Activated T-cell treated with anti-CD3 and anti-CD28 coated beads for 24 hours (primary cell): ENCODE data around the gene APOL2.
A peak's percentile ranks its signal among the peaks of the same experiment; 100 is the strongest.
"Not testable (repeated sequence)": the region's sequence is repeated elsewhere in the genome, so short reads cannot be mapped to it uniquely, and the experiment has no call there.

Experiments
- DNase-seq: peaks from one replicate; pipeline ENCODE4 v3.0.0-alpha.2; 2020; ENCODE audit warnings: low read depth

The APOL2 gene

DNA sequence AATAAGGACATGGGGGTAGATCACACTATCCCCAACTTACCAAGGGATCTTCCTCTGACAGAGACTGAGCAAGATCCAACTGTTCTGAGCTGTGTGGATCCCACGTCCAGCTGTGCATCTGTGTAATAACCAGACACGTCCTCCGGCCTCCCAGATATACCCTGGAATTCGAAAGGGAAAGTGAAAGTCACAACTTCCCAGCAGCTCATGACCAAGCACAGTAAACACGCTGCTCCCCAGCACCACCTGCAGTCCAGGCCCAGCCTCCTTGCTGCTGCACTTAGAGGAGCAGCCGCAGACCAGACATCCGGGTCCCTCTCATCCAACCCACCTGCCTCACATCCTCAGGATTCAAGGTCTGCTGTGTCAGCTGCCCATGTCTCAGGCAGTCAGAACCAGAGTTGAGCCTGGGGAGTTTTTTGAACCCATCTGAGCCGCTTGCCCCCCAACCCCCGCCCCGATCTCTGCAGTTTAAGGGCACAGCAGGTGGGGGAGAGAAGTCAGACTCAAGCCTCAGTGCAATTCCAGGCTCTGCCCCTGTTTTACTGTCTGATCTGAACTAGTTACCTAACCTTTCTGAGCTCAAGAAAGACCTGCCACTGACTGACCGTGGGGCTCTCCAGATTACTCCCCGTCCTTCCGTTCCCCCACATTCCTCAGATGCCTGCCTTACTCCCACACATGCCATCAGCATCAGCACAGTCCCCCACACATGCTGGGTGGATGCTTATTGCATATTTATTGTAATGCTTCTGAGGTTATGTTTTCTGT, at the start of gene APOL2:
Gene APOL2 (minus strand): TSS at position 127 of the 771 bp plus-strand sequence. CDS start 6,365 bp downstream, outside the sequence.
- DNase-seq, result peak; percentile 85

DNA sequence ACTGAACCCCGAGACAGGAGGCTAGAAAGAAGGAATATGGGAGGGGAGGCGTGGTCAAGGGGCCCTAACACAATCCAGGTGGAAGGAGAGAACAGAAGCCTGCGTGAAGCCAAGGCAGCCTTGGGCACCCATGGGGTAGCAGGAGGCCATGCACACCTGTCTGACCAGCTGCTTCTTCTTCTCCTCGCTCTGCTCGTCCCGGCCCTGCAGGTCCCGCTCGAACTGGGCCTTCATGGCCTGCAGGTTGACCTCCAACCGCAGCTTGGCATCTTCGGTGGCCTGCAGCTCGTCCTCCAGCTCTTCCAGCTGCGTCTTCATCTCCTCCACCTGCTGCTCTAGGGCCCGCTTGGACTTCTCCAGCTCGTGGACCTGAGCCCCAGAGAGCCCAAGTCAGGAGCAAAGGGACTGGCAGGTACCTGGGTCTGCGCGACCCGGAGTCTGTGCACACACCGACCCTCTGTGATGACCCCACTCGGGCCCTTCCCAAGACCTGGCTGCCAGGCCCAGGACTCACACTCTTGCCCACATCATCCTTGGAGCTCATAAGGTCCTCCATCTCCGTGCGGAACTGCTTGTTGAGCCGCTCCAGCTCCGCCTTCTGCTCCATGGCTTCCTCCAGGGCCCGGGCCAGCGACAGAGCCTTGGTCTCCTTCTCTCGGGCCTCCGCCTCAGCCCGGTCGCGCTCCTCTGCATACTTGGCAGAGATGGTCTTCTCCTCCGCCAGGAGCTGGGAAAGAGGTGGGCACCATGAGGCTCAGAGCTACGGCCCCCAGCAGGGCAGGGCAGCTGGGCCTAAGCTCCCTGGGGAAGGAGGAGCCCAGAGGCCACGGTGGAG, 49.5 kb upstream of the APOL2 start:
- DNase-seq, result no peak

DNA sequence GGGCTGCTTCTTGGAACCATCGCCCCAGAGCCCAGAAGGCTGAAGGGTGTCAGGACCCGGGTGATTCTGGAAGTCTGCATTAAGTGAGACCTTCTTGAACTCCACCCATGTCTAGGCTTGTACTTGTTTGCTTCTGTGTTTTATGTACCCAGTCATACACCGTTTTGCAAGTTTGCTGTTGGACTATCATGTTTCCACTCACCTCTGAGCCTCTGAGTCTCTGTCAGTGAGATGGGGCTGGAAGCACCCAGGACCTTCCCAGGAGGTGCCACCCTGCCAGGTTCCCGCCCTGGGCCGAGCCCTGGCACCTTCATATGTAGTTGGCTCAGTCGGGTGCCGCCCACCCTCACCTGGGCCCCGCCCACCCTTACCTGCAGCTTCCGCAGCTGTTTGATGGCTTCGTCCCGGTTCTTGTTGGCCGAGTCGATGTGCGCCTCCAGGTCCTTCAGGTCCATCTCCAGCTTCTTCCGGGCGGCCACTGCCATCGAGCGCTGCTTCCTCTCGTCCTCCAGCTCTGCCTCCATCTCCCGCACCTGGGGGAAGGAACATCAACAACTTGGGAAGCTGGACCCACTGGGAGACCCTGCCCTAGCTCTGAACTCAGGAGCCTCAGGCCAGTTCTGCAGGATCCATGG, 48.7 kb upstream of the APOL2 start:
- DNase-seq, result no peak

- peak; percentile 58 for DNase-seq
Observed at GRCh38 chr22:36286096-36286957, 47.0 kb upstream of the APOL2 start.

GRCh38 chr22:36285545-36285944, 46.2 kb upstream of the APOL2 start:
- DNase-seq, result no peak

DNA sequence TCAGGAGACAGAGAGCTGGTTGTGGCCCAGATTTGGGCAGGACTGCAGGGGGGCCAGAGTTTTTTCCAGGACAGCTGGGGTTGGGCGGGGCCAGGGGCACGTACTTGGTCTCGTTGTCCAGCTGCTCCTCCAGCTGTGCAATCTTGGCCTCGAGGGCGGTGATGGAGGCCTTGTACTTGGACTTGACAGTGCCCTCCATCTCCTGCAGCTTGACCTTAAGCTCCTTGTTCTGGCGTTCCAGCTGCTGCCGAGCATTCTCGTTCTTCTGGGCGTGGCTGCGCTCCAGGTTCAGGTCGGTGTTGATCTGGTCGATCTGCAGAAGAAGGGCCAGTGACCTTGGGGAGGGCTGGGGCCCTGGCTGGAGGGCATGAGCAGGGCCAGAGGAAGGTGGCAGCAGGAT, 45.7 kb upstream of the APOL2 start:
- DNase-seq, result no peak

DNA sequence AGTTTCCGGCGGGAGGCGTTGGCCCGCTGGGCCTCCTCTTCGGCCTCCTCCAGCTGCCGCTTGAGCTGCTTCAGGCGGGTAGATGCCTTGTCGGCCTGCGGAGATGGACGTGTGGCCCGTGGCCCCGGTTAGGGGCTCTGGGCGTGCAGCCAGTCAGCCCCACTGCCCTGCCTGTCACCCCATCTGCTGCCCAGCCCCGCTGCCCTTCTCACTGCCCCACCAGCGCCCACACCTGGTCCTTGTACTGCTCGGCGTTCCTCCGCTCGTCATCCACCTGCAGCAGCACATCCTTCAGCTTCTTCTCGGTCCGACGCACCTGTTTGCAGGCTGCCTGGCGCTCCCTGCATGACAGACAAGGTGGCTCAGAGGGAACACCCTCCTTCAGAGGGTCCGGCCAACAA, 44.8 kb upstream of the APOL2 start:
- no peak for DNase-seq

DNA sequence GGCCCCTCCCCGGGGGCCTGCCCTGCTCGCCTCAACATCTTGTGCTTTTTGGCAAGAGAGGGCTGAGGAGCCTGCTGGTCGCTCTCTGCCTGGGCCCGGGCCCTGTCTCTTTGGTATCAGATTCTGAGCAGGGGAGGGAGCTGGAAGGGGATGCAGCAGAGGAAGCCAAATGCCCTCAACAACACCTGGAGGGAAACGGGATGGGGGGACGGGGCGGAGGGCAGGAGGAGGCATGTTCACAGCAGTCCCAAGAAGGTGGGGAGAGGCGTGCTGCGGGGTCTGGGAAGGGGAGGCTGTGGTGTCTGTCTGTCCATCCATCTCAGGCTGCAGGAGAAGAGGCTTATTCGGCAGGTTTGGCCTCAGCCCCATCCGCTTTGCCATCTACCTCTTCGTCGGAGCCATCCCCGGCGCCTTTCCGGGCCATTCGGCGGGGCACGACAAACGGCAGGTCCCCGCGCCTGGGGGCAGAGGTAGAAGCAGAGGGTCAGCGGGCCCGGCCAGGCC, 43.1 kb upstream of the APOL2 start:
- DNase-seq, result no peak

DNA sequence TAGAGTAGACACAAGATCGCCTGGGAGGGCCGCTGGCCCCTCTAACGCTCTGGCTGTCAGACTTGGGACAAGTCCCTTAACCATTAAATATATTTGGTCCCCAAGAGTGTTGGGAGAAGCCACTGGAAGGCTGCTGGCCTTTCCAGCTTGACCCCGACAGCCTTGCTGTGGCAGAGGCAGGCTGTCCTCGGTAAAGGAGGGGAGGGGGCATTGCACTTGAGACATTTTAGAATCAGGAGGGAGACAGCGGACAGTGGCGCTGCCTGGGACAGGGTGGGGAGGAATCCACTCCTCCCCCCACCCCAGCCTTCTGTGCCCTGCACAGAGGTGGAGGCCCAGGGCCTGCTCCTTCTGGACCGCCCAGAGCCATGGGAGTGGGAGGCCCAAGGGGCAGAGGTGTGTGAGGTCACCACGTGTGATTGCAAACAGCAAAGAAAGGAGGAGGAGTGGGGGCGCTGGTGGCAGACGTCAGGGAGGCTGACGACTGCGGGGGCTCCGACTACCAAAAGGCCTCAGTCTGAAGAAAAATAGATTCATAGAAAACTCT, 42.5 kb upstream of the APOL2 start:
- DNase-seq, result no peak

DNA sequence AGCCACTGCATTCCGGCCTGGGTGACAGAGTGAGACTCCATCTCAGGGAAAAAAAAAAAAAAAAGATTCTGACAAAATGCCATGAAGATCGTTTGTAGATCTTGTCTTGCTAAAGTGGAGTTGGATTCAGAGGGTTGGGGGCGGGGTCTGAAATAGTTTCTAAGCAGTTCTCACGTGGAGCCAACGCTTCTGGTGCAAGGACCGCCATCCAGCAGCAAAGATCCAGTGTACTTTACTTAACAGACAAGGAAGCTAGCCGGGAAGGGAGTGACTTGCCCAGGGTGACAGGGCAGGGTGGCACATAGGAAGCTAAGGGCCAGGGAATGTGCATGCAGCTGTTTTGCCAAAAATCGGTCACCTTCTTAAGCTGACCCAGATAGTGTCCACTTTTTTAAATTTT, 41.1 kb upstream of the APOL2 start:
- DNase-seq, result no peak

DNA sequence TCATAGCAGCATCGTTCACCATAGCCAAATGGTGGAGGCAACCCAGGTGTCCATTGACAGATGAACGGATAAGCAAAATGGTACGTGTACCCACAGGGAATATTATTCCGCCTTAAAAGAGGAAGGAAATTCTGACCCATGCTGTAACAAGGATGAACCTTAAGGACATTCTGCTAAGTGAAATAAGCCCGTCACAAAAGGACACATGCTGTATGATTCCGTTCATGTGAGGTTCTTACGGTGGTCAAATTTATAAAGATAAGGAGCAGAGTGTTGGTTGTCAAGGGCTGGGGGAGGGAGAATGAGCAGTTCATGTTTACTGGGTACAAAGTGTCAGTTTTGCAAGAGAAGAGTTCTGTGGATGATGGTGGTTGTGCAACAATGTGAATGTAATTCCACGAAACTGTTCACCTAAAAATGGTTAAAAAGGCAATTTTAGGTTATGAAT, 39.9 kb upstream of the APOL2 start:
- DNase-seq, result no peak

DNA sequence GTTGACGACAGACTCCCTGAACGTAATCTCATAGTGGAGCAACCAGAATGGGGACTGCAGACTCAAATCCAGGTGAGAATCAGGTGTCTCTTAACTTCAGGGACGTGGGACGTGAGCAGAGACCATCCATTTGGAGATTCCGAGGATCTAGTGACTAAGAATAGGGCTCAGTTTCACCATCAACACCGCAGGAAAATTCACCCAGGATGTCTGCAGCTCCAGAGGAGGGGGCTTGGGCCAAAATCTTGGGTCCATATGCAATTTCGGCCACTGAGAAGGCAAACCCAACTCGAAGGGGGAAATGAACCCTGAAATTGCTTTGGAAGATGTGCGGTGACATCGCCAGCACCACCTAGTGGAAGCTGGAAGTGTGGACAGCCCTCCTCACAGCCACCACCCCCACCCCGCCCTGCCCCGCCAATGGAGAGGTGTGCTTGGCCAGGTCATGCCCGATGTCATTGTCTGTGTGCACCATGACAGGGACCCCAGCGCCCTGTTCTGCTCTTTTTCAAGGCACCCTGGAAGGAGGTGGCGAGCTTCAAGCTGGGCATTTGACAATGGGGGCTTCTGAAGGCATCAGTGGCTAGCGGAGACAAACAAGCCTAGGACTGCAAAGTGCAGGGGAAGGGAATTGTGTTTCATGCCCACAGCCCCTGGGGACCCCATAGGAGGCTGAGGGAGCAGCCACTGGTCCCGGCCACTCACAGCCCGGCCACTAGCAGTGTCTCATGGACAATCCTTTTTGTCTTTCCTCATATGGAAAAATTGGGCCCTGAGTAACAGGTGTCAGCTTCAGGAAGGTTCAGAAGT, 38.4 kb upstream of the APOL2 start:
- DNase-seq, result peak; percentile 65

DNA sequence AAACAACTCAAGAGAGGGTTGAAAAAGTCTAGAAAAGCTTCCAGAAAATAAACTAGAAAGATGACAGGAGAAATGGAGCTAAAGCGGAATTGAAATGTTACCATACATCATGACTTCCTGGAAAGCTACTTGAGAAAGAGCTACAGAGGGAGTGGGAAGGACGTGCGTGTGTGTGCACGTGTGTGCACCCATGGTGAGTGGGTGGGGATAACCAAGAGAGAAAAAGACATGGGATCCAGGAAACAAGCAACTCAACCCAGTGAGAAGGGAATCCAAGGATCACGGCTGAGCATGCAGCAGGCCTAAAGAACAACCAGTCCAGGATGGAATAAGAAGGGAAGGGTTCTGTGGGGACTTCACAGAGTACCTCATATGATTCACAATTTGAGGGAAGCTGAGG, 35.2 kb upstream of the APOL2 start:
- DNase-seq, result no peak

DNA sequence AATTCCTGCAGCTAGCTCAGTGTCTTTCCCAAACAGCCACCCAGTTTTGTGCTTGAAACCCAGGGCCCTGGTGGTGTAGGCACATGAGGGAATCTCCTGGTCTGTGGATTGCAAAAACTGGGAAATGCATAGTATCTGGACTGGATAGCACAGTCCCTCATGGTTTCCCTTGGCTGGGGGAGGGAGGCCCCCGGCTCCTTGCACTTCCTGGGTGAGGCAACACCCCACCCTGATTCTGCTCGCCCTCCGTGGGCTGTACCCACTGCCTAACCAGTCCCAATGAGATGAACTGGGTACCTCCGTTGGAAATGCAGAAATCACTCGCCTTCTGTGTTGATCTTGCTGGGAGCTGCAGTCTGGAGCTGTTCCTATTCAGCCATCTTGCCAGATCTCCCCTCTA, 32.6 kb upstream of the APOL2 start:
- DNase-seq, result not testable (repeated sequence)

- not testable (repeated sequence) for DNase-seq
Observed at GRCh38 chr22:36271231-36271630, 31.9 kb upstream of the APOL2 start.

- DNase-seq, result no peak
Observed at GRCh38 chr22:36267896-36268485, 28.7 kb upstream of the APOL2 start.

DNA sequence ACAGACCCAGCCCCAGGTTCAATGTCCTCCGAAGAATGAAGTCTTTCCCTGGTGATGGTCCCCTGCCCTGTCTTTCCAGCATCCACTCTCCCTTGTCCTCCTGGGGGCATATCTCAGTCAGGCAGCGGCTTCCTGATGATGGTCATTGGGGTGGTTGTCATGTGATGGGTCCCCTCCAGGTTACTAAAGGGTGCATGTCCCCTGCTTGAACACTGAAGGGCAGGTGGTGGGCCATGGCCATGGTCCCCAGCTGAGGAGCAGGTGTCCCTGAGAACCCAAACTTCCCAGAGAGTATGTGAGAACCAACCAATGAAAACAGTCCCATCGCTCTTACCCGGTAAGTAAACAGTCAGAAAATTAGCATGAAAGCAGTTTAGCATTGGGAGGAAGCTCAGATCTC, 27.7 kb upstream of the APOL2 start:
- DNase-seq, result no peak

DNA sequence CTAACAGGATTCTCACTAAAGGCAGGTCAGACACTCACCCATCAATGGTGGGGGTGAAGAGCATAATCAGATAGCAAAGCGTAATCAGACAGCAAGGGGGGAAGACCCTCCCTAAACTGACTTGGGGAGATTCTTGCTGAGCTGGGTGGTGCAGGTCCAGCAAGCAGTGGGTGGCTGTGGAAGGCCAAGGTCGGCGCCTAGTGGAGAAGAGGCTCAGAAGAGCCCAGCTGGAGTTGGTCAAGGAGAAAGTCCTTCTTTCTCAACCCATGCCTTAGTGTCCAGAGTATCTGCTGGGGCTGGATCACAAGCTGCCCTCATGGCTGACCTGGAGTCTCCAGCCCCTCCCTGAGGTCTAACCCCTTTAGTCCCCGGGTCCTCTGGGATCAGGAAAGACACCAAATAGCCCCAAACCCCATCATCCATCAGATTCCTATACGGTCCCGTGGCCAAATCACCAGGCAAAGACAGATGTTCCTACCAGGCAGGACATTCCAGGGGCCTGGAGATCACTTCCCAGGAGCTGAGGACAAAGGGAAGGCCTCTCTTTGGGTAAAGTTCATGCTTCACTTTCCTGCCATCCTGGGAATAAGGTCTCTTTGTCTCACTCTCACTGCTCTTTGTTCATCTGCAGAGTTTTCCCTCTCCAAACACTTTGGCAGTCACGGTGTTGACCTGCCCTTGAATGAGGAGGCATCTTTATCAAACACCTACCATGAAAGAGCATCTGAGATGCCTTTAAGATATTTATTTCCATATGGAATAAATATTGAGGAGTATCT, 24.7 kb upstream of the APOL2 start:
- DNase-seq, result not testable (repeated sequence)

DNA sequence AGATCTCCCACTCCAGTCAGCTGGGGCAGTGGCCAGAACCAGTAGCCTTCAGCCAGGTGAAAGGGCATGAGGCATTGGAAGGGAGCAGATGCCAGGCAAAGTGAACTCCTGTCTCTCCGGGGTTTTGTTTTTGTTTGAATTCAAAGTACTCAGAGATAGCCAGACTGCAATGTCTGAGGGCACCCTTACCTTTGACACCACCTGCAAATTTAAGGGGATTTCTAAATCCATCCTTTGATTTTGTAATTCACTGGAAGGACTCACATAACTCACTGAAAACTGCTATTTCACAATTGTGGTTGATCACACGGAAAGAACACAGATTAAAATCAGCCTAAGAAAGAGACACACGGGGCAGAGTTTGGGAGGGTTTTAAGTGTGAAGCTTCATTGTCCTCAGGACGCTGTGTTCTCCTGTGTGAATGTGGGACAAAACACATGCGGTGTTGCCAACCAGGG, 23.9 kb upstream of the APOL2 start:
- not testable (repeated sequence) for DNase-seq
